ENCODE results near the gene TUSC2. TPM values are rescaled to one million over a fixed set of nuclear protein-coding genes. Genes with fewer than 3 reads are reported as not detected.

TUSC2 gene
- total and polyA plus RNA-seq, 2 of the 13 experiments (the other 11 are each of a cell fraction or from before 2014, with no cell fraction given) = 36.7 to 39.1 TPM

- TF ChIP-seq REST (IDR thresholded peaks at IDR 0.05; ENCODE audit: borderline replicate concordance in 1 of 2, low read depth in 1 of 2, low read length in 2 of 2) (no peak), ZNF569 (CRISPR knock-in tag; IDR thresholded peaks at IDR 0.05; ENCODE audit: borderline replicate concordance) (peak; percentile 73; the same call in 1 of the 2 replicates), ZSCAN22 (CRISPR knock-in tag; IDR thresholded peaks at IDR 0.05) (no peak), ESRRA (CRISPR knock-in tag; IDR thresholded peaks at IDR 0.05; ENCODE audit: low read depth) (no peak; the same call in 1 of the 2 replicates), PBX3 (CRISPR knock-in tag; IDR thresholded peaks at IDR 0.05; ENCODE audit: borderline replicate concordance) (no peak), ZNF589 (CRISPR knock-in tag; conservative IDR thresholded peaks at IDR 0.05) (peak; percentile 74; the same call in 1 of the 2 replicates), SATB2 (CRISPR knock-in tag; IDR thresholded peaks at IDR 0.05) (peak; percentile 95), ZNF777 (CRISPR knock-in tag; IDR thresholded peaks at IDR 0.05) (peak; percentile 94), RFX3 (CRISPR knock-in tag; IDR thresholded peaks at IDR 0.05) (no peak), TFE3 (CRISPR knock-in tag; IDR thresholded peaks at IDR 0.05) (peak; percentile 82; the same call in 1 of the 2 replicates), AKNA (CRISPR knock-in tag; IDR thresholded peaks at IDR 0.05; ENCODE audit: borderline replicate concordance) (peak; percentile 24; the same call in 1 of the 2 replicates), HNRNPH1 (optimal IDR thresholded peaks at IDR 0.05; ENCODE audit: low read depth, low read length) (no peak), KAT7 (CRISPR knock-in tag; IDR thresholded peaks at IDR 0.05; ENCODE audit: borderline replicate concordance) (no peak)
Observed at GRCh38 chr3:50350527-50351322, 22.7 kb upstream of the TUSC2 start, which contains the start of the genes CYB561D2 and NPRL2 (continued).

All from HepG2 (cell line).